Ishikawa (cell line): Measurements from ENCODE around the gene ARHGAP19.

Experiments
- CEBPB ChIP-seq: IDR thresholded peaks from 2 replicates; pipeline ENCODE4 v1.6.1; 2012
- EGR1 ChIP-seq: IDR thresholded peaks from 2 replicates; pipeline ENCODE4 v1.6.1; 2012
- FOXM1 ChIP-seq: IDR thresholded peaks from 2 replicates; pipeline ENCODE4 v1.6.1; 2012; ENCODE audit warnings: low read depth, borderline replicate concordance
- MAX ChIP-seq: IDR thresholded peaks from 2 replicates; pipeline ENCODE4 v1.6.1; 2012
- NFIC ChIP-seq: IDR thresholded peaks from 2 replicates; pipeline ENCODE4 v1.6.1; 2012
- RAD21 ChIP-seq: IDR thresholded peaks from 2 replicates; pipeline ENCODE4 v1.6.1; 2012; ENCODE audit warnings: low read depth
- REST ChIP-seq: IDR thresholded peaks from 2 replicates; pipeline ENCODE4 v1.6.1; 2012; ENCODE audit warnings: low read depth, mild to moderate bottlenecking
- TCF12 ChIP-seq: IDR thresholded peaks from 2 replicates; pipeline ENCODE4 v1.6.1; 2012; ENCODE audit warnings: low read depth
- TEAD4 ChIP-seq: IDR thresholded peaks from 2 replicates; pipeline ENCODE4 v1.6.1; 2012
- ZBTB7A ChIP-seq: IDR thresholded peaks from 2 replicates; pipeline ENCODE4 v1.6.1; 2012; ENCODE audit warnings: low read depth
- TF ChIP-seq, protein P1 (sequence below): IDR thresholded peaks from 2 replicates; pipeline ENCODE4 v1.6.1; 2012

DNA sequence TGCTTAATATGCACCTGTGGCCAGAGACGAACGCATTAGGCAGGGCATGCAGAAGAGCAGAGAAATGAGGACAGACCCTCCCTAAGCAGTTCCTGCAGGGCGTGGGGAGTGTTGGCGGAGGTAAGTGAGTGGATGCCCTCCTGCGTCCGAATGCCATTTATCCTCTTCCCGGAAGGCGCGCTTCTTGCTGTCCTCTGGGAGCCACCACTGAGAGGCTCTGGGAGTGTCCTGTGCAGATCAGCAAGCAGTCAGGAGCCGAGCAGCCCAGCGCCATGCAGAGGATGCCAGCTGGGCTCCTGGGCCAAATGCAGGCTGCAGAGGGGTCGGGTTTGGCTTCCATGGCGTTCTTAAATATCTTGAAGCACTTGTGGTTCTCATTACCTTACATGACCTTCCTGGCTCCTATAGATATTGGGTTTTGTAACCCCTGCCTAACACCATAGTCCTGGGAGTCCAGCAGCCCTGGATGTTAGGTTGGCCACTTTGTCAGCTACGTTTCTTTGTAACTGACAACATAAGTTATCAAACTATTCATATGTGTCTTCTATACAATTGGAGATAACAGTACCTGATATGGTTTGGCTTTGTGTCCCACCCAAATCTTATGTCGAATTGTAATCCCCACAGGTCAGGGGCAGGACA is 76.7 kb downstream of the ARHGAP19 start:
- TF ChIP-seq CEBPB (no peak), TEAD4 (no peak), REST (no peak), FOXM1 (no peak), NFIC (no peak), TCF12 (no peak), ZBTB7A (no peak), RAD21 (no peak), EGR1 (no peak), MAX (no peak)
- TF ChIP-seq, protein P1, sequence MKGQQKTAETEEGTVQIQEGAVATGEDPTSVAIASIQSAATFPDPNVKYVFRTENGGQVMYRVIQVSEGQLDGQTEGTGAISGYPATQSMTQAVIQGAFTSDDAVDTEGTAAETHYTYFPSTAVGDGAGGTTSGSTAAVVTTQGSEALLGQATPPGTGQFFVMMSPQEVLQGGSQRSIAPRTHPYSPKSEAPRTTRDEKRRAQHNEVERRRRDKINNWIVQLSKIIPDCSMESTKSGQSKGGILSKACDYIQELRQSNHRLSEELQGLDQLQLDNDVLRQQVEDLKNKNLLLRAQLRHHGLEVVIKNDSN, result no peak
